ENCODE data around the gene MEGF8.

Gene MEGF8

DNA sequence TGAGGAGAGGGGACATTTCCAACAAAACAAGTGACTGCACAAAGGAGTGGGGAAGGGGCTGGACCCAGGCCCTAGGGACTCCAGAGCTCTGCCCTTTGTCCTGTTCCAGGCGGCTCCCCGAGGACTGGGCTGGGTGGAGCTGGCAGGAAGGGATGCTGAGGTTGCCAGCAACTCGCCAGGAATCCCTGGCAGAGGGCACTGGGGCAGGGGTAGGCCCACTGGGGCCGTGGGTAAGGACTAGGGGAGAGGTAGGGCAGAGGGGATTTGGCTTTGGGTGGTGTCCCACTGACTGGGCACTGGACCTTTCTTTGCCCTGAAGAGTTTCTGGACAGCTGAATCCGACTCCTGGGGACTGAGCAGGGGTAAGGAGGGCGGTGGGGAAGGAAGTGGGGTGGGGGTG, 93.9 kb downstream of the MEGF8 start:
- no peak for DNase-seq (ENCODE audit: low spot score)

DNA sequence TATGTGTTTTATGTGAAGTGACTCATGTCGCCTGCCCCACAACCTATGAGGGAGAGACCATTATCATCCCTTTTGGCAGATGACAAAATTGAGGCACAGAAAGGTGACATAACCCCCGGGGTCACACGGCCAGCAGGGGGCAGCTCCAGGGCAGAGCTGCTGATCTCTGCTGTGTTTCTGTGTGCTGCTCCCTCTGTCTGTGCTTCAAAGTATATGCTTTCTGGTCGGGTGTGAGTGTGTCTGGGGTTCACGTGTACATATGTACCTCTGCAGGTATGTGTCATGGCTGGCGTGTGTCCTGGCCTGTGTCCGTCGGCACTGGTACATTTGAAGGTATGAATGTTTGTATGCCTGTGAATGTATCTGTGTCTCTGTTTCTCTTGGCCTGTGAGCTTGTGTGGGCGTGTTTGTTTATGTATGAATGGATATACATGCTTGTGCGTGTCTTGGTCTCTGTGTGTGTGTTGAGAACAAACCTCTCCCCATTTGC, 94.7 kb downstream of the MEGF8 start:
- peak; percentile 80 for DNase-seq (ENCODE audit: low spot score)

DNA sequence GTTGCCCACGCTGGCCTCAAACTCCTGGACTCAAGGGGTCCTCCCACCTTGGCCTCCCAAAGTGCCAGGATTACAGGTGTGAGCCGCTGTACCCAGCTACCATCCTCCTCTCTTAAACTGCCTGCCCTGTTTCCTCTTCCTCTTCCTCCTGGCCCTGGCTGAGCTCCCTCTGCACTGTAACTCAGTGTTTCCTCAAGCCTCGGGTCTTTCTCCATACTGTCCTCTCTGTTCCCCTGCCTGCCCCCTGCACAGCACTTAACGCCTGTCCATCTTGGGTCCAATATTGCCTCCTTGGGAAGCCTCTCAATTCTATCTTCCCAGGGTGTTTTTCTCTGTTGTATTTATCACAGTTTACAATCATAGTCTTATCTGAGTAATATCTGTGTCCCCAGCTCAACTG, 95.7 kb downstream of the MEGF8 start:
- DNase-seq (ENCODE audit: low spot score), result no peak

DNA sequence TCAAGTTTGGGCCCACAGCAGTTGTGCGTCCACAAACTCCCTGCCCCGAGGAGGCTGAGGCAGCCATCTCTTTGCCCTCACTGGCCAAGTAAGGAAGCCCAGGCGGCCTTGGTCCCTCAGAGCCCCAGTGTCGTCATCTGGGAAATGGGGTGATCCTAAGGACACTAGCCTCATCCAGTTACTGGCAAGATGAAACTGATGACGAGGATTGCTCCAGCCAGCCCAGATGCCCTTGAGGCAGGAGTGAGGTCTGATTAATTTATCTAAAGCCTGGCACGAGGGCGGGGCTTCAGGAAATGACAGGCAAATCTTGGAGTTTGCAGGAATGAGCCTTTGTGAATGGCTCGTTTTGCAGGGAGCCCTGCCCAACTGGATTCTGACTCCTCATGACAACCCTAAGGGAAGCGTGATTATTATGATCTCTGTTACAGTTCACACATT, 96.2 kb downstream of the MEGF8 start:
- DNase-seq (ENCODE audit: low spot score), result no peak

DNA sequence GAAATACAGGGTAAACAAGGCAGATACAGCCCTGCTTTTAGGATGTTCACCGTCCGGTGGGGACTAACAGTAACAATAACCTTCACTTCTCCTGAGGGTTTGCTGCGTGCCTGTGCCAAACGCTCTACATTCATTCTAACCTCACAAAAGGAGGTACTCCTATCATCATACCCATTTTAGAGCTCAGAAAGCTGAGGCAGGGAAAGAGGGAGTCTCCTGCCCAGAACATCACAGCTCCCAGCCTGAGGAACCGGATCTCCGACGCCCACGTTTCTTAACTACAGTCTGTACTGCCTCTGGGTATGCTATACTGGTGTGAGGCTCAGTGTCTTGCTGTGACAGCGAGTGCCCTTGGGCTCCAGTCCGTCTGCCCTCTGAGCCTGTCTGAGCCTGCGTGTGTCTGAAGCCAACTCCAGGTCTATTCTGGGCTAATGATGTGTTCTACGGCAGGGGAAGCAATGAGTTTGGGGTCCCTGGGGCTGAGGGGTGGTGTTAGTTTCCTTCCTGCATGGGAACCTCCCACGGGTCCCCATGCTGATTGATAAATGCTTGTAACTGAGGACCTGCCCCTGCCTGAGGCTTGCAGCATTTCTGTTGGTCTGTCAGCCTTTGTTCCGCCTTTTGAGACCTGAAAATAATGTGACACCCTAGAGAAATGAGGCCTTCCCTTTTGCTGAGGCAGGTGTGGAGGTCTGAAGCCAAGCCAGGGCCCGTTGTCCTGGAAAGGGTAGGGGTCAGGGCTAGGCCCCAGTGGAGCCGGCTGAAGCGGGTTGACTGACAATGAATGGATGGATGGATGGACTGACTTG, 96.9 kb downstream of the MEGF8 start:
- DNase-seq (ENCODE audit: low spot score), result no peak

DNA sequence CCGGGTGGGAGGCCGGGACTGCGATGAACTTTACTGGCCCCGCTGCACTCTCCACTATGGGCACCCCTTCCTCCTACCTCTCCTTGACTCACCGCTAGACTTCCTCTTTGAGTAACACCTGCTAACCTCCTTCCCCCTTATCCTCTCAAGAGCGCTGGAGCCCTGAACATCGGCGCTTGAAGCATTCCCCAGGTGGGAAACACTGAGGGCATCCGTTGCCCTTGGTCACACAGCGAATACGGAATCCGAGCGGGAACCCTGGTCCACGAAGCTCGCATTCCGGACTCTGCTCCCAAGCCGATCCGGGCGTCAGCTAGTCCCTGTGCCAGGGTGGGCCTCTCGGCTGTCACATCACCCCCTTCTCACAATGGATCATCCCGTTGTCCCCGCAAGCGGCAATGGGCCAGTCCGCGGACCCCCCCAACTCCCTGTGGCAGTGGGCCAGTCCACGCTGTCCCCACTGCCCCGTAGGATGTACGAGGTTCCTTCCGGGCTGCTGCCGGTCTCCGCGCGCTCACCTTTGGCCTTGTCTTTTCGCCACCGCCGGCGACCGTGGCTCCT, 97.5 kb downstream of the MEGF8 start:
- DNase-seq (ENCODE audit: low spot score), result no peak

DNA sequence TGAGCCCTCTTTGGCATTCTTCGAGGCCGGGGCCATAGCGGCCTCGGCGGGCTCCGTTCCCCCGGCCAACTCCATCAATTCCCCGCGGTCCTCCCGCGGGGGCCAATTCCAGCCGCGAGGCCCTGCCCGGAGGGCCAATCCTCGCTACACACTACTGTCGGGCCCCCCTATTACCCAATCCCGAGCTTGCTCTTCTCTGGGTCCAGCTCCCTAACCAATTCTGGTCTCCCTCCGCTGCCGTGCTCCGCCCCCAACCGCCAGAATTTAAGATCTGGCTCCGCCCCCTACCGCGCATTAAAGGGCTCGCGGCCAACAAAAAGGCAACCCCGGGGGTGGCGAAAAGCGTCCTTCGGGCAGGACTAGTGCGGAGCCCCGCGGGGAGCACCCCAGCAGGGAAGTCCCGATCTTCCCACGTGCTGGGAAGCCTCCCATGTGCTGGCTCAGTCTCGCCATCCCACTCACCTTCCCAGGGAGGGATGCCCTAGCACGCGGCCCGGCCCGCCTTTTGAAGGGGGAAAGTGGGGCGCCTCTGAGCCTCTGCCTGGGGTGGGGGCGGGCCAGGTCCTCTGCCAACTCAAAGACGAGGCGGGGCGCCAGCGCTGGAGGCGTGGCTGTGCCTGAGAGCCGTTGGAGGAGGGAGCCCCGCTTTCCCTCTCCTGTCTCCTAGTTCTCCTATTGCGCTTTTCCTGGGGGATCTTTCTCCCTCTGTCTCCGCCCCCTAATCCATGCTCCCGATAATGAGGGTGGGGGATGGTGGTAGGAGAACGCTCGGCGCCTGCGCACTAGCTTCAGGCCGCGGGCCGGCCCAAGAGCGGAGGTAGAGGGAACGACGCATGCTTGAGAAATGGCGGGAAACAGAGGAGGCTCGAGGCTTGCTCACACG, 98.3 kb downstream of the MEGF8 start:
- DNase-seq (ENCODE audit: low spot score), result no peak

DNA sequence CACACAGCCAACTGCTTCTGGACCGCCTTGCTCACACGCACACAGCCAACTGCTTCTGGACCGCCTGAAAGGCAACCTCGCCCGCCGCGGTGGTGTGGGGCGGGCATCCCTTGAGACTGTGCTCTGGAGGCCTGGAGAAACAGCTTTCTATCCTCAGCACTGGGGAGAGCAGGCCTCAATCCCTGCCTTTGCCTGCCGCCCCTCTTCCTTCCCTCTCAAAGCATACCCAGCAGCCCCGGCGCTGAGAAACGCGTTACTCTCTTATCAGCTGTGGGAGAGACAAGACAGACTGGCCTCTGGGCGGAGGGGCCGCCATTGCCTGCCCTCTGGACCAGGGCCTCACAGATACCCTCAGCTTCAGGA, 98.9 kb downstream of the MEGF8 start:
- no peak for DNase-seq (ENCODE audit: low spot score)

DNA sequence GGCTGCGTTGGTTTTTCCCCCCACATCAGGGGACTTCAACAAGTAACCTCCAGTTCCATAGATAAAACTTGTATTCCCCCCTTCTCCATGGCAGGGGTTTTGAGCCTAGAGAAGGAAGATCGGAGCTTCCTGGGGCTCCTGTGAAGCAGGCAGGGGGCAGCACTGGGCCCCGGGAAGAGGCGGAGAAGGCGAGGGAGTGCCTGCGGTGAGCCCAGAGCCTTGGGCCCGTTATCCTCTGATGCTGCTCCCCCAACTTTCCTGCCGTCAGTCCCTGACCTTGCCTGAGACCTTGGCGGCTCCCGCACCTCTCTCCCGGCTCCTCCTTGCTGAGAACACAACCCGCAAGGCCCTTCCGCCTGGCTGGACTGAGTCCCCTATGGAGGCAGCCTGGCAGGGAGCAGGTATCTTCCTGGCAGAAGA, 99.3 kb downstream of the MEGF8 start:
- peak; percentile 45 for DNase-seq (ENCODE audit: low spot score)

DNA sequence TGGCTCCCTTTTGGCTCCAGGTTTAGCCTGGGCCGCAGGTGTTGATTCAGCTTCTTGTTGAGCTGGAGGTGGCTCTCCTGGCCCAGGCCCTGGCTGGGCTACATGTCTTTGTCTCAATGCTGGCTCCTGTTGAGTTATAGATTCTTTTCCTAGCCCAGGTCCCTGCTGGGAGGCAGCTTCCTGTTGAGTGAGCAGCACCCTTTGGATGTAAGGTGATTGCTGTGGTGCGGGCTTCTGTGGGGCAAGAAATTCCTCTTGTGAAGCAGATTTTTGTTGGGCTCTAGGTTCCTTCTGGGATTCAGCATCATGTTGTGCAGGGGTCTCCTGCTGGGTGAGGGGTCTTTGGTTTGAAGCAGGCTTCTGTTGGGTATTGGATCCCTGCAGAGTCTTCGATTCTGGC, 101.2 kb downstream of the MEGF8 start:
- peak; percentile 36 for DNase-seq (ENCODE audit: low spot score)

DNA sequence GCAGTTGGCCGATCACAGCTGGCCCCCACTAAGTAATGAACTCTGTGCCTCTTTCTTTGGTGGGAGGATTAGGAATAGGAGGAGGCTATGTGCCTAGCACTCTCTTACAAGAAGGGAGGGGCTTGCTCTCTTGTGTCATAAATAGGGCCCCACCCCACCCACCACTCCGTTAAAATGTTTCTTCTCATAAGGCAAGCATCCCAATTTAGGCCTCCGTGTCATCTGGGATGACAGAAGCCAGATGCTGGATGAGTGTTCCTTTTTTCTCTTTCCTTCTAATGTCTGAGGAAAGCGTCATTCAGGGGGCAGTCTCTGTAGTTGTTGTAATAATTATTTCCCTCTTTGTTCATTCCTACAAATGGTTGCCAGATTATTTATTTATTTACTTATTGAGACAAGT, 101.9 kb downstream of the MEGF8 start, which contains the start of gene LIPE:
LIPE (minus strand) TSS at position 76 of the 400 bp plus-strand sequence. CDS start 239 bp downstream, outside the sequence.
- no peak for DNase-seq (ENCODE audit: low spot score)
